ENCODE measurements around the gene TNFSF12. TPM values are rescaled to one million over a fixed set of nuclear protein-coding genes. Genes with fewer than 3 reads are reported as not detected.

TNFSF12 gene
- total RNA-seq, 1 experiment from 2014 or later, result not detected

- TF ChIP-seq, protein P1, sequence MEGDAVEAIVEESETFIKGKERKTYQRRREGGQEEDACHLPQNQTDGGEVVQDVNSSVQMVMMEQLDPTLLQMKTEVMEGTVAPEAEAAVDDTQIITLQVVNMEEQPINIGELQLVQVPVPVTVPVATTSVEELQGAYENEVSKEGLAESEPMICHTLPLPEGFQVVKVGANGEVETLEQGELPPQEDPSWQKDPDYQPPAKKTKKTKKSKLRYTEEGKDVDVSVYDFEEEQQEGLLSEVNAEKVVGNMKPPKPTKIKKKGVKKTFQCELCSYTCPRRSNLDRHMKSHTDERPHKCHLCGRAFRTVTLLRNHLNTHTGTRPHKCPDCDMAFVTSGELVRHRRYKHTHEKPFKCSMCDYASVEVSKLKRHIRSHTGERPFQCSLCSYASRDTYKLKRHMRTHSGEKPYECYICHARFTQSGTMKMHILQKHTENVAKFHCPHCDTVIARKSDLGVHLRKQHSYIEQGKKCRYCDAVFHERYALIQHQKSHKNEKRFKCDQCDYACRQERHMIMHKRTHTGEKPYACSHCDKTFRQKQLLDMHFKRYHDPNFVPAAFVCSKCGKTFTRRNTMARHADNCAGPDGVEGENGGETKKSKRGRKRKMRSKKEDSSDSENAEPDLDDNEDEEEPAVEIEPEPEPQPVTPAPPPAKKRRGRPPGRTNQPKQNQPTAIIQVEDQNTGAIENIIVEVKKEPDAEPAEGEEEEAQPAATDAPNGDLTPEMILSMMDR (IDR thresholded peaks at IDR 0.05; ENCODE audit: insufficient read depth in 1 of 2, low read depth in 1 of 2, low read length in 1 of 2, severe bottlenecking in 1 of 2, unreplicated experiment in 1 of 2), result no peak
- H3K36me3 Mint-ChIP-seq (ENCODE audit: insufficient read depth, unreplicated experiment), result peaks cover 57% of the 10 kb centered on the region
- DNase-seq, result no peak
- CTCF ChIA-PET, result no interaction called here
- H3K4me1 ChIP-seq, result peaks cover 6% of the 10 kb centered on the region
- no peak overlapping the region for H3K4me3 Mint-ChIP-seq (ENCODE audit: unreplicated experiment)
- no peaks in the 10 kb centered on the region for H3K27me3 Mint-ChIP-seq (ENCODE audit: insufficient read depth, unreplicated experiment)
- H3K9me3 Mint-ChIP-seq (ENCODE audit: unreplicated experiment), result no peaks in the 10 kb centered on the region
- intact Hi-C loops (cut with micrococcal nuclease; ENCODE audit: unreplicated experiment), result no loop called here
- no TSS peak for BruUV-seq (replicated peaks)
- peaks cover 6% of the 10 kb centered on the region for H3K4me1 Mint-ChIP-seq (ENCODE audit: low read depth, unreplicated experiment)
- H3K9me3 ChIP-seq, result no peaks in the 10 kb centered on the region
- H3K27me3 ChIP-seq (replicated peaks; ENCODE audit: control insufficient read depth, insufficient read depth, low read length), result no peaks in the 10 kb centered on the region
- H3K27ac Mint-ChIP-seq (ENCODE audit: unreplicated experiment), result no peak overlapping the region
- no peak overlapping the region for H3K4me3 ChIP-seq (ENCODE audit: low read depth, low read length)
- H3K36me3 ChIP-seq (ENCODE audit: control insufficient read depth, insufficient read depth, low read length), result no peaks in the 10 kb centered on the region; the same call in 1 of the 2 replicates
- POLR2A ChIA-PET, result no interaction called here
Observed at GRCh38 chr17:7569571-7569970, 20.7 kb downstream of the TNFSF12 start.

GRCh38 chr17:7570351-7570750, 21.5 kb downstream of the TNFSF12 start:
- POLR2A ChIA-PET, result no interaction called here

DNA sequence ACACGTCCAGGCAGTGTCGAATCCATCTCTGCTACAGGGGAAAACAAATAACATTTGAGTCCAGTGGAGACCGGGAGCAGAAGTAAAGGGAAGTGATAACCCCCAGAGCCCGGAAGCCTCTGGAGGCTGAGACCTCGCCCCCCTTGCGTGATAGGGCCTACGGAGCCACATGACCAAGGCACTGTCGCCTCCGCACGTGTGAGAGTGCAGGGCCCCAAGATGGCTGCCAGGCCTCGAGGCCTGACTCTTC, 23.4 kb downstream of the TNFSF12 start:
- H3K27me3 Mint-ChIP-seq (ENCODE audit: insufficient read depth, unreplicated experiment), result no peaks in the 10 kb centered on the region
- POLR2A ChIA-PET, result interaction anchor here (0.5 to 1.1 kb wide), 2 partner anchors 115 to 243 kb away, joined by 3 to 5 read pairs; partner anchors contain the start of genes NEURL4 and TP53
- H3K27ac Mint-ChIP-seq (ENCODE audit: unreplicated experiment), result peak overlapping the region; percentile 99
- Histone ChIP-seq H3K4me1 (peaks cover 12% of the 10 kb centered on the region), H3K9me3 (no peaks in the 10 kb centered on the region), H3K36me3 (ENCODE audit: control insufficient read depth, insufficient read depth, low read length) (no peaks in the 10 kb centered on the region; the same call in 1 of the 2 replicates), H3K4me3 (ENCODE audit: low read depth, low read length) (peak overlapping the region; percentile 50), H3K27me3 (replicated peaks; ENCODE audit: control insufficient read depth, insufficient read depth, low read length) (no peaks in the 10 kb centered on the region)
- BruUV-seq (replicated peaks), result no TSS peak
- H3K4me3 Mint-ChIP-seq (ENCODE audit: unreplicated experiment), result peak overlapping the region; percentile 92
- DNase-seq, result no peak
- peaks cover 57% of the 10 kb centered on the region for H3K36me3 Mint-ChIP-seq (ENCODE audit: insufficient read depth, unreplicated experiment)
- CTCF ChIA-PET, result no interaction called here
- H3K4me1 Mint-ChIP-seq (ENCODE audit: low read depth, unreplicated experiment), result peaks cover 6% of the 10 kb centered on the region
- no peaks in the 10 kb centered on the region for H3K9me3 Mint-ChIP-seq (ENCODE audit: unreplicated experiment)
- TF ChIP-seq, protein P1 (IDR thresholded peaks at IDR 0.05; ENCODE audit: insufficient read depth in 1 of 2, low read depth in 1 of 2, low read length in 1 of 2, severe bottlenecking in 1 of 2, unreplicated experiment in 1 of 2), result no peak
- intact Hi-C loops (cut with micrococcal nuclease; ENCODE audit: unreplicated experiment), result loop anchor here (2.0 to 5.0 kb wide), 2 partner anchors 43 to 90 kb away; partner anchors contain the start of genes FXR2, POLR2A and SLC35G6

More at GRCh38 chr17:7570351-7570750, 21.5 kb downstream of the TNFSF12 start:
- Histone ChIP-seq H3K9me3 (no peaks in the 10 kb centered on the region), H3K4me1 (peaks cover 12% of the 10 kb centered on the region), H3K4me3 (ENCODE audit: low read depth, low read length) (no peak overlapping the region), H3K27me3 (replicated peaks; ENCODE audit: control insufficient read depth, insufficient read depth, low read length) (no peaks in the 10 kb centered on the region), H3K36me3 (ENCODE audit: control insufficient read depth, insufficient read depth, low read length) (no peaks in the 10 kb centered on the region; the same call in 1 of the 2 replicates)
- DNase-seq, result no peak
- BruUV-seq (replicated peaks), result no TSS peak
- intact Hi-C loops (cut with micrococcal nuclease; ENCODE audit: unreplicated experiment), result loop anchor here (5.0 kb wide), 1 partner anchor 88 kb away; the partner anchor contains the start of genes POLR2A and SLC35G6
- Mint-ChIP-seq H3K4me3 (ENCODE audit: unreplicated experiment) (no peak overlapping the region), H3K27me3 (ENCODE audit: insufficient read depth, unreplicated experiment) (no peaks in the 10 kb centered on the region), H3K9me3 (ENCODE audit: unreplicated experiment) (no peaks in the 10 kb centered on the region), H3K36me3 (ENCODE audit: insufficient read depth, unreplicated experiment) (peaks cover 57% of the 10 kb centered on the region), H3K4me1 (ENCODE audit: low read depth, unreplicated experiment) (peaks cover 6% of the 10 kb centered on the region), H3K27ac (ENCODE audit: unreplicated experiment) (no peak overlapping the region)
- TF ChIP-seq, protein P1 (IDR thresholded peaks at IDR 0.05; ENCODE audit: insufficient read depth in 1 of 2, low read depth in 1 of 2, low read length in 1 of 2, severe bottlenecking in 1 of 2, unreplicated experiment in 1 of 2), result no peak
- CTCF ChIA-PET, result no interaction called here

All from Caco-2 (cell line).